ENCODE measurements around the gene NLRP10. TPM values are rescaled to one million over a fixed set of nuclear protein-coding genes. Genes with fewer than 3 reads are reported as not detected.

Gene NLRP10
- total RNA-seq, 1 donor from 2014 or later: not detected

DNA sequence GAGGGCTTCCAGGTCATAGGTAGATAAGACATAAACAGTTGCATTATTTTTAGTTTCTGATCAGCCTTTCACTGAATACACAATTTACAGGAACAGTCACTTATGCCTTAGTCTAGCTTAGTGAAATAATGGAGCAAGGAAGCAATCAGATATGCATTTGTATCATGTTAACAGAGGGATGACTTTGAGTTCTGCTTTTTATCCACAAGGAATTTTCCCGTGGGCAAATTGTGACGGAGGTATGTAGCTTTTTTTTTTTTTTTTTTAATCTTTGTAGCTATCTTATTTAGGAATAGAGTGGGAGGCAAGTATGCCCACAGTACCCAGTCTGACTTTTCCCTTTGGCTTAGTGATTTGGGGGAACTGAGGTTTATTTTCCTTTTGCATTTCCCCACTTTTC, 3.4 kb upstream of the NLRP10 start:
- no peak for DNase-seq (ENCODE audit: low spot score, unreplicated experiment)
- H3K27ac Mint-ChIP-seq: no peak overlapping the region
- H3K9me3 Mint-ChIP-seq (ENCODE audit: low read depth): no peaks in the 10 kb centered on the region
- H3K4me3 Mint-ChIP-seq (ENCODE audit: low read depth): no peak overlapping the region
- H3K36me3 Mint-ChIP-seq (ENCODE audit: insufficient read depth): no peaks in the 10 kb centered on the region
- TF ChIP-seq, protein P1, sequence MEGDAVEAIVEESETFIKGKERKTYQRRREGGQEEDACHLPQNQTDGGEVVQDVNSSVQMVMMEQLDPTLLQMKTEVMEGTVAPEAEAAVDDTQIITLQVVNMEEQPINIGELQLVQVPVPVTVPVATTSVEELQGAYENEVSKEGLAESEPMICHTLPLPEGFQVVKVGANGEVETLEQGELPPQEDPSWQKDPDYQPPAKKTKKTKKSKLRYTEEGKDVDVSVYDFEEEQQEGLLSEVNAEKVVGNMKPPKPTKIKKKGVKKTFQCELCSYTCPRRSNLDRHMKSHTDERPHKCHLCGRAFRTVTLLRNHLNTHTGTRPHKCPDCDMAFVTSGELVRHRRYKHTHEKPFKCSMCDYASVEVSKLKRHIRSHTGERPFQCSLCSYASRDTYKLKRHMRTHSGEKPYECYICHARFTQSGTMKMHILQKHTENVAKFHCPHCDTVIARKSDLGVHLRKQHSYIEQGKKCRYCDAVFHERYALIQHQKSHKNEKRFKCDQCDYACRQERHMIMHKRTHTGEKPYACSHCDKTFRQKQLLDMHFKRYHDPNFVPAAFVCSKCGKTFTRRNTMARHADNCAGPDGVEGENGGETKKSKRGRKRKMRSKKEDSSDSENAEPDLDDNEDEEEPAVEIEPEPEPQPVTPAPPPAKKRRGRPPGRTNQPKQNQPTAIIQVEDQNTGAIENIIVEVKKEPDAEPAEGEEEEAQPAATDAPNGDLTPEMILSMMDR (IDR thresholded peaks at IDR 0.05; ENCODE audit: unreplicated experiment): no peak
- H3K27me3 Mint-ChIP-seq: no peaks in the 10 kb centered on the region
- no peaks in the 10 kb centered on the region for H3K4me1 Mint-ChIP-seq (ENCODE audit: low read depth)

DNA sequence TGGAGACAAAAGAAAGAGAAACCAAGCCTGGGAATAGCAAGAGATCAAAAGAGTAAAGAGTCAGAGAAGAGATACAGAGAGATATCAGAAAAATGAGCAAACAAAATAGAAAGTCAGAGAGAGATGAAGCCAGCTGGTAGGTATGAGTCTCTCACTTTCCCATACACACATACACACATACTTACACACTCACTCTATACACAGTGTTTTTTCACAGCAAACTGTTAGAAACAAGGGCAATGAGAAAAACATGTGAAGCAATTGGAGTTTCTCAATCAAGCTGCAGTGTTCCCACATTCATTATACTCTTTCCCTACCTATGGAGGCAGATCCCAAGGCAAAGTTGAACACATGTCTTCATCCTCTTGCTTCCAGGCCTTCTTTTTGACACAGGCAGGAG, 2.6 kb upstream of the NLRP10 start:
- H3K4me3 Mint-ChIP-seq (ENCODE audit: low read depth): no peak overlapping the region
- no peaks in the 10 kb centered on the region for H3K9me3 Mint-ChIP-seq (ENCODE audit: low read depth)
- H3K36me3 Mint-ChIP-seq (ENCODE audit: insufficient read depth): no peaks in the 10 kb centered on the region
- H3K27me3 Mint-ChIP-seq: no peaks in the 10 kb centered on the region
- TF ChIP-seq, protein P1 (IDR thresholded peaks at IDR 0.05; ENCODE audit: unreplicated experiment): no peak
- DNase-seq (ENCODE audit: low spot score, unreplicated experiment): no peak
- no peaks in the 10 kb centered on the region for H3K4me1 Mint-ChIP-seq (ENCODE audit: low read depth)
- no peak overlapping the region for H3K27ac Mint-ChIP-seq

DNA sequence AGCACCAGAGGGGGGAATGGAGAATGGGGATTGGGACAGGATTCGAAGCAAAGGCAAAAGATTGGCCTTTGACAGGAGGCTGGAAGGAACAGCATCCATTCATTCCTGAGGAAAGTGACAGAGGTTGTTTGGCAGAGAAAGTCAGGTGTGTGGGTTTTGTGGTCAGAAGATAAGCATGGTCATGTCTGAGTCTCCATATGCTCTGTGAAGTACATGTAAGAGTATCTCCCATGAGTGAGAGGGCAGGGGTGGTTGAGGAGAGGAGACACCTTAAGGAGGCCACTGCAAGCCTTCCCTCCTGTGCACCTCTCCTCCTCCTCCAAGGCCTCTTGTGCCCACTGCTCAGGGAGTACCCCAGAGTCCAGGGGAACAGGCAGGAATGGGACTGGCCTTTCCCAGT, 1.9 kb upstream of the NLRP10 start:
- H3K36me3 Mint-ChIP-seq (ENCODE audit: insufficient read depth): no peaks in the 10 kb centered on the region
- no peaks in the 10 kb centered on the region for H3K9me3 Mint-ChIP-seq (ENCODE audit: low read depth)
- H3K4me3 Mint-ChIP-seq (ENCODE audit: low read depth): no peak overlapping the region
- TF ChIP-seq, protein P1 (IDR thresholded peaks at IDR 0.05; ENCODE audit: unreplicated experiment): no peak
- no peaks in the 10 kb centered on the region for H3K27me3 Mint-ChIP-seq
- DNase-seq (ENCODE audit: low spot score, unreplicated experiment): no peak
- no peaks in the 10 kb centered on the region for H3K4me1 Mint-ChIP-seq (ENCODE audit: low read depth)
- H3K27ac Mint-ChIP-seq: no peak overlapping the region

DNA sequence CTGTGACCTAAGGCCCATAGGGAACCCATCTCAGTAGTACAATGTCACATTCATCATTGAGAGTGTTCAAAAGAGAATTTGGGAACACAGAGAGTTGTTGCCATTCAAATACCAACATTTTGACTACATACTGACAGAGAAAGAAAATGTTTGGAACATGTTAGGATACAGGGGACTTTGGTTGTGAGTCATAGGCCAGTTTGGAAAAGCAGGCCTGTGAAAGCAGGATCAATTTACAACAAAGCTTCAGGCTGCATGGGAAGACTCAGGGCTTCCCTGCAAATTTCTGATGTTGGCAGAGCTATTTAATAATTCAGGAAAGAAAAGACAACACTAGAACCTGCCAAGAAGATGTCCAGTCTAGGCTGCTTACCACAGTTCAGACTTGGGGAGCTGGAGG, 374 bp downstream of the NLRP10 start:
- no peak for DNase-seq (ENCODE audit: low spot score, unreplicated experiment)
- no peak overlapping the region for H3K4me3 Mint-ChIP-seq (ENCODE audit: low read depth)
- TF ChIP-seq, protein P1 (IDR thresholded peaks at IDR 0.05; ENCODE audit: unreplicated experiment): no peak
- H3K27me3 Mint-ChIP-seq: no peaks in the 10 kb centered on the region
- H3K9me3 Mint-ChIP-seq (ENCODE audit: low read depth): no peaks in the 10 kb centered on the region
- no peaks in the 10 kb centered on the region for H3K4me1 Mint-ChIP-seq (ENCODE audit: low read depth)
- H3K27ac Mint-ChIP-seq: no peak overlapping the region
- H3K36me3 Mint-ChIP-seq (ENCODE audit: insufficient read depth): no peaks in the 10 kb centered on the region

DNA sequence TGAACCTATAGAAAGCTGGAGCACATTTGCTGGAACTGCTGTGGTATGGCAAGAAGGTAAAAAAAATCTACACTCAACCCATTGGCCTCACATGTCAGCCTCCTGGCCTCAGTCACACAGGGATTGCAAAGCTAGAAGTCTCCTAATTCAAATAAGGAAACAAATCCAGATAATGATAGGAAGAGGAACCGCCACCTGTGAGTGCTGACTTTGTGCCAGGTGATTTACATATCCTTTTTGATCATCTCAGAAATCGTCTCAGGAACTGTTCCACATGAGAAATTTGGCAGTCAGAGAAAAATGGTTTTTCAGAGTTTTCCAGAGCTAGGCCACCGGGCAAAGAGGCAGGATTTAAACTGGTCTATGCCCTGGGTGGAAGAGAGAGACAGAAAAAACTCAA, 986 bp downstream of the NLRP10 start:
- H3K27me3 Mint-ChIP-seq: no peaks in the 10 kb centered on the region
- DNase-seq (ENCODE audit: low spot score, unreplicated experiment): no peak
- no peaks in the 10 kb centered on the region for H3K36me3 Mint-ChIP-seq (ENCODE audit: insufficient read depth)
- TF ChIP-seq, protein P1 (IDR thresholded peaks at IDR 0.05; ENCODE audit: unreplicated experiment): no peak
- no peak overlapping the region for H3K4me3 Mint-ChIP-seq (ENCODE audit: low read depth)
- H3K27ac Mint-ChIP-seq: no peak overlapping the region
- no peaks in the 10 kb centered on the region for H3K4me1 Mint-ChIP-seq (ENCODE audit: low read depth)
- H3K9me3 Mint-ChIP-seq (ENCODE audit: low read depth): no peaks in the 10 kb centered on the region
